Astrocyte (in vitro differentiated cells and primary cell): ENCODE results near the gene DUS3L. TPM values are rescaled to one million over a fixed set of nuclear protein-coding genes. Genes with fewer than 3 reads are reported as not detected.

Experiments
- DNase-seq: peaks from one replicate; pipeline ENCODE4 v3.0.0-alpha.2; 2010; ENCODE audit warnings: low read depth
- FAIRE-seq: peaks from 2 replicates; lab custom pipeline; 2011; peaks lifted over from hg19 to GRCh38; lab: Jason Lieb, UNC
- H2AFZ ChIP-seq: 2 replicates; pipeline ENCODE4 v1.6.0; 2012; ENCODE audit warnings: low read depth, low read length, inconsistent platforms
- H3K27ac ChIP-seq: 2 replicates; pipeline ENCODE4 v1.5.1; 2011; ENCODE audit warnings: low read depth, low read length, inconsistent platforms
- H3K27me3 ChIP-seq: 2 replicates; pipeline ENCODE4 v1.6.0; 2011; ENCODE audit warnings: low read length, inconsistent platforms; ENCODE audit not compliant: insufficient read depth
- H3K36me3 ChIP-seq: 2 replicates; pipeline ENCODE4 v1.5.1; 2011; ENCODE audit warnings: low read length, inconsistent platforms; ENCODE audit not compliant: insufficient read depth
- H3K4me1 ChIP-seq: 2 replicates; pipeline ENCODE4 v1.5.1; 2011; ENCODE audit warnings: low read length, inconsistent platforms; ENCODE audit not compliant: insufficient read depth
- H3K4me2 ChIP-seq: 2 replicates; pipeline ENCODE4 v1.6.0; 2012; ENCODE audit warnings: low read length, inconsistent platforms
- H3K4me3 ChIP-seq: 2 replicates; pipeline ENCODE4 v1.5.1; 2011; ENCODE audit warnings: low read depth, mild to moderate bottlenecking, low read length, inconsistent platforms; ENCODE audit not compliant: insufficient read depth
- H3K79me2 ChIP-seq: 2 replicates; pipeline ENCODE4 v1.6.0; 2012; ENCODE audit warnings: mild to moderate bottlenecking, low read length, inconsistent platforms; ENCODE audit not compliant: insufficient read depth
- H3K9ac ChIP-seq: 2 replicates; pipeline ENCODE4 v1.6.0; 2012; ENCODE audit warnings: mild to moderate bottlenecking, low read length, inconsistent platforms
- H3K9me3 ChIP-seq: 2 replicates; pipeline ENCODE4 v1.5.1; 2012; ENCODE audit warnings: low read depth, mild to moderate bottlenecking, low read length, inconsistent platforms; ENCODE audit not compliant: insufficient read depth
- H4K20me1 ChIP-seq: 2 replicates; pipeline ENCODE4 v1.6.0; 2012; ENCODE audit warnings: low read length, inconsistent platforms; ENCODE audit not compliant: insufficient read depth
- H3K27ac Mint-ChIP-seq: one replicate; pipeline ENCODE4 v1.8.0; 2021; ENCODE audit warnings: mild to moderate bottlenecking, mixed read lengths; ENCODE audit not compliant: unreplicated experiment
- H3K27me3 Mint-ChIP-seq: one replicate; pipeline ENCODE4 v1.8.0; 2021; ENCODE audit warnings: low read depth, mixed read lengths; ENCODE audit not compliant: unreplicated experiment
- H3K36me3 Mint-ChIP-seq: one replicate; pipeline ENCODE4 v1.8.0; 2021; ENCODE audit warnings: low read depth, mixed read lengths; ENCODE audit not compliant: unreplicated experiment
- H3K4me1 Mint-ChIP-seq: one replicate; pipeline ENCODE4 v1.8.0; 2021; ENCODE audit warnings: low read depth, mixed read lengths; ENCODE audit not compliant: unreplicated experiment
- H3K4me3 Mint-ChIP-seq: one replicate; pipeline ENCODE4 v1.8.0; 2021; ENCODE audit warnings: mild to moderate bottlenecking, moderate library complexity, mixed read lengths; ENCODE audit not compliant: unreplicated experiment
- H3K9me3 Mint-ChIP-seq: one replicate; pipeline ENCODE4 v1.8.0; 2021; ENCODE audit warnings: mild to moderate bottlenecking, mixed read lengths; ENCODE audit not compliant: unreplicated experiment
- CTCF ChIP-seq: IDR thresholded peaks from 2 replicates; pipeline ENCODE4 v1.5.1; 2011; ENCODE audit warnings: low read depth, mild to moderate bottlenecking, inconsistent platforms, low read length, moderate library complexity; ENCODE audit not compliant: insufficient read depth
- EZH2 ChIP-seq: IDR thresholded peaks from 2 replicates; pipeline ENCODE4 v1.6.1; 2012; ENCODE audit warnings: mild to moderate bottlenecking, low read length, inconsistent platforms; ENCODE audit not compliant: insufficient read depth
- total RNA-seq: library from RNA; stranded (reverse); gene quantifications from 2 replicates; pipeline ENCODE4 v1.2.1, GENCODE V29; 2021

The DUS3L gene
- total RNA-seq, 1 donor from 2014 or later: 18.4 TPM

- no peaks in the 10 kb centered on the region for H3K4me1 ChIP-seq
- Mint-ChIP-seq H3K9me3 (no peaks in the 10 kb centered on the region), H3K36me3 (no peaks in the 10 kb centered on the region), H3K27ac (no peak overlapping the region), H3K27me3 (peaks cover 5% of the 10 kb centered on the region), H3K4me1 (no peaks in the 10 kb centered on the region), H3K4me3 (no peak overlapping the region)
- no peaks in the 10 kb centered on the region for H3K9me3 ChIP-seq
- no peaks in the 10 kb centered on the region for H3K36me3 ChIP-seq
- H3K27me3 ChIP-seq: no peaks in the 10 kb centered on the region
- FAIRE-seq: no peak
- no peaks in the 10 kb centered on the region for H4K20me1 ChIP-seq
- no peak overlapping the region for H3K4me3 ChIP-seq
- no peak overlapping the region for H3K4me2 ChIP-seq
- H3K9ac ChIP-seq: no peak overlapping the region
- H2AFZ ChIP-seq: no peak overlapping the region
- no peak for DNase-seq
- TF ChIP-seq EZH2 (no peak), CTCF (no peak)
- no peaks in the 10 kb centered on the region for H3K79me2 ChIP-seq
- H3K27ac ChIP-seq: no peak overlapping the region
These were observed 12.6 kb downstream of the DUS3L start for GRCh38 chr19:5778402-5778801.

DNA sequence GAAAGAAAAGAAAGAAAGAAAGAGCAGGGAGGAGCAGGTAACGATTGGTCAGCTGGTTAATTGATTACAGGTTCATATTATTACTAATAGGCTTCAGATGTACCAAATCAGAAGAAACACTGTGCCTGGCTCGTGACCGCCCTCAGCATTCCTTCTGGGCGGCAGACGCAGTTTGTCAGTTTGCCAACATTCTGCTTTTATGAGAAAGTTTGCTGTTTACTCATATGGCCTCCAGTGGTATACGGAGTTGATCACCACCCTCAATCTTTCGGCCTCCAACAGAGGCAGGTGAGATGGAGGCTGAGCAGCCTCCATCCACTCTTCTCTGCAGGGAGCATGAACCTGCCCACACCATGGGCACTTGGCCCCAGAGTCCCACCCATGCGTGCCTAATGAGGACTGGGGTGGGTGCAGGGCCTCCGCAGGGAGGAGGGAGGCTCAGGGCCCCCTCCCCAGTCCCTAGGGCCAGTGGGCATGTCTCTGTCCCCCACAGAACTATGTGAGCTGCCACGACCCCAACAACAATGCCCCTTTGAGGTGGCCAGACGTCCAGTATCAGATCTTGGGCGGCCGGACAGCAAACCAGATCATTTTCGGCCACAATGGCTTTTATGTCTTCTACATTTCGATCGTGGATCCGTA, 15.2 kb downstream of the DUS3L start:
- H3K4me1 Mint-ChIP-seq: no peaks in the 10 kb centered on the region
- no peak overlapping the region for H3K9ac ChIP-seq
- H3K27ac Mint-ChIP-seq: no peak overlapping the region
- peak; percentile 14 for DNase-seq
- H3K4me1 ChIP-seq: no peaks in the 10 kb centered on the region
- H3K4me3 ChIP-seq: no peak overlapping the region
- no peaks in the 10 kb centered on the region for H3K36me3 Mint-ChIP-seq
- no peak overlapping the region for H2AFZ ChIP-seq
- FAIRE-seq: no peak
- no peaks in the 10 kb centered on the region for H3K79me2 ChIP-seq
- TF ChIP-seq CTCF: no peak
- TF ChIP-seq EZH2: no peak
- peaks cover 5% of the 10 kb centered on the region for H3K27me3 Mint-ChIP-seq
- H3K27me3 ChIP-seq: no peaks in the 10 kb centered on the region
- H3K9me3 Mint-ChIP-seq: no peaks in the 10 kb centered on the region
- no peaks in the 10 kb centered on the region for H4K20me1 ChIP-seq
- no peak overlapping the region for H3K4me3 Mint-ChIP-seq
- H3K4me2 ChIP-seq: no peak overlapping the region
- no peaks in the 10 kb centered on the region for H3K36me3 ChIP-seq
- H3K9me3 ChIP-seq: no peaks in the 10 kb centered on the region
- H3K27ac ChIP-seq: no peak overlapping the region

GRCh38 chr19:5774921-5775320, 16.0 kb downstream of the DUS3L start:
- peaks cover 5% of the 10 kb centered on the region for H3K27me3 Mint-ChIP-seq
- no peak for FAIRE-seq
- H3K4me1 Mint-ChIP-seq: no peaks in the 10 kb centered on the region
- H3K9me3 ChIP-seq: no peaks in the 10 kb centered on the region
- TF ChIP-seq EZH2 (no peak), CTCF (no peak)
- no peak for DNase-seq
- no peaks in the 10 kb centered on the region for H4K20me1 ChIP-seq
- no peak overlapping the region for H3K4me3 ChIP-seq
- H2AFZ ChIP-seq: no peak overlapping the region
- H3K27ac ChIP-seq: no peak overlapping the region
- H3K27ac Mint-ChIP-seq: no peak overlapping the region
- no peaks in the 10 kb centered on the region for H3K27me3 ChIP-seq
- H3K36me3 ChIP-seq: no peaks in the 10 kb centered on the region
- no peaks in the 10 kb centered on the region for H3K36me3 Mint-ChIP-seq
- no peaks in the 10 kb centered on the region for H3K9me3 Mint-ChIP-seq
- H3K4me3 Mint-ChIP-seq: no peak overlapping the region
- H3K4me1 ChIP-seq: no peaks in the 10 kb centered on the region
- no peak overlapping the region for H3K4me2 ChIP-seq
- no peaks in the 10 kb centered on the region for H3K79me2 ChIP-seq
- no peak overlapping the region for H3K9ac ChIP-seq
